ENCODE results near the gene LXN. TPM values are rescaled to one million over a fixed set of nuclear protein-coding genes. Genes with fewer than 3 reads are reported as not detected.

LXN gene
- total and polyA plus RNA-seq, 2 of the 8 experiments (the other 6 are each of a cell fraction or from before 2014, with no cell fraction given) = 3.2 to 4.7 TPM

DNA sequence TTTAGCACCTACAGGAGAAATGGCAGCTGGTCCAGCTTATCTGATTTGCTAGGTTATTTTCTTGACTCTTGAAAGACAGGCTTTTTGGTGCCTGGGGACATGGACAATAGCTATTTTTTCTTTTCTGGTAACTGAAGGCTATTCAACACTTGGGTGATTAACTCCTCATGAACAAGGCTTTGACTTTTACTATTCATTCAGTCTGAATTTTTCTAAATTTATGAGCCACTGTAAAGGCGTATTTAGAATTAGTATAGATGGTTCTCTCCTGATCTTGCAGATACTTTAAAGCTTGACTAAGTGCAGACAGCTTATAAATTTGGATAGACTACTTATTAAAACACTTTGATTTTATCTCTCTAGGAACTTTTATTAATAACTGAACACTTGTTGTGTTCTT is 46.6 kb downstream of the LXN start (continued):
- TF ChIP-seq SP1 (IDR thresholded peaks at IDR 0.05; ENCODE audit: low read depth, low read length) = no peak

All from H1 (cell line).